Neuron (in vitro differentiated cells): ENCODE results near the gene LRRN4CL.

Experiments
- H2AFZ ChIP-seq: one replicate; pipeline ENCODE4 v1.6.1; 2013; ENCODE audit warnings: low read depth, mild to moderate bottlenecking, inconsistent platforms, low read length, moderate library complexity
- H3K27me3 ChIP-seq: one replicate; pipeline ENCODE4 v1.6.1; 2013; ENCODE audit warnings: low read length; ENCODE audit not compliant: insufficient read depth
- H3K36me3 ChIP-seq: one replicate; pipeline ENCODE4 v1.6.1; 2013; ENCODE audit warnings: low read length; ENCODE audit not compliant: insufficient read depth
- H3K4me1 ChIP-seq: one replicate; pipeline ENCODE4 v1.6.1; 2013; ENCODE audit warnings: low read length; ENCODE audit not compliant: insufficient read depth
- H3K4me3 ChIP-seq: 2 replicates; pipeline ENCODE4 v1.5.1; 2013; ENCODE audit warnings: mild to moderate bottlenecking, low read length, moderate library complexity
- H3K9me3 ChIP-seq: one replicate; pipeline ENCODE4 v1.6.1; 2013; ENCODE audit warnings: low read length

Gene LRRN4CL

DNA sequence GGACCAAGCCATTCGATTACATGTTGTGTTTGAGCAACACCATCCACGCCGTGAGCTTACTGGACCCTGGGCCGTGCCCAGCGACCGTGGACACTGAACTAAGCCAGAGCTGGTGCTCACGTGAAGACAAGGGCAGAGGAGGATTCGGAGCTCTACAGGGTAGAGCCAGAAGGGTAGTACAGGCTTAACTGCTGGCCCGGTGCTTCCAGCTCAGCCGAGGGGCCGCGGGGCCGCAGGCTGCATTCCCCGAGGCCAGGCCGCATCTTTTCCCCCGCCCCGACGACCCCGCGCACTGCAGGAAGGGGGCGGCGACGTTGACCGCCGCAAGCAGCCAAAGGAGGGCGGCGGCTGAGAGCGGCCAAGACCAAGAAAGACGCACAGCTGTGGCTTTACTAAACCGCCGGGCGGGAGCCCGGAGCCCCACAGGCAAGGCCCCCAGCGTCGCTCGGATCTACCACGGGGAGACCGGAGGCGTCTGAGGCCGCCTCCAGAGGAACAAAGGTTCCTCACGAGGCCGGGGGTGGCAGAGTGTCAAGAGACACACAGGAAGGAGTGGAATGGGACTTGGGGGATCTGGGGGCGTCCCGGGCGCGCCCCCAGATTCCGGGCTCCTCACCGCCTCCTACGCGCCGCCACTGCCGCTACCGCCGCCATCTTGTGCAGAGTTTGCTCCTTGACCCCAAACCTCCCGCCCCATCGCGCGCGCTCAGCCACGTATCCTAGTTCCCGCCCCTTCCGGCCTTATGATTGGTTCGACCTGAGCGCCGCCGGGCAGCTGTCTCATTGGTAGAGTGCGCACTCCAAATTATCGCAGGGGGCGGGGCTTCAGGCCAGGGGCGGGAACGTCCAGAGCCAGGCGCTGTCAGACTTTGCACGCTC is 43.1 kb downstream of the LRRN4CL start, which contains the start of gene GANAB:
Gene GANAB (minus strand): TSS at position 668 of the 879 bp plus-strand sequence. CDS start 14 bp downstream, at position 654.
- H3K9me3 ChIP-seq: no peaks in the 10 kb centered on the region
- H3K4me3 ChIP-seq: peak within 1 kb of the TSS; percentile 77
- peaks cover 38% of the 10 kb centered on the region for H3K36me3 ChIP-seq
- no peaks in the 10 kb centered on the region for H3K27me3 ChIP-seq
- peaks cover 14% of the 10 kb centered on the region for H3K4me1 ChIP-seq
- H2AFZ ChIP-seq: no peak within 1 kb of the TSS

DNA sequence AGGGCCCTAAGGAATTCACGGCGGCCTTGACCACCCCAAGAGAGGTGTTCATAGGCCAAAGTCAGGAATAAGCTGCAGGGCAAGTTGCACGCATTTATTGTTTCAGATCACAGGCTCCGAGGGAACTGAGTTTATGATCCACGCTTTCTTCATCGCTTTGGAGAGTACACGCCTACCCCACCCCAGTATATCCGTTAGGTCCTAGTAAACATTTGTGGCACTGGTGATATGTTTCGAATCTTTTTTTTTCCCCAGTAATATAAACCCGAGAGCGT is 43.7 kb downstream of the LRRN4CL start:
- Histone ChIP-seq H2AFZ (no peak overlapping the region), H3K4me3 (peak overlapping the region; percentile 77), H3K27me3 (no peaks in the 10 kb centered on the region), H3K36me3 (peaks cover 43% of the 10 kb centered on the region), H3K4me1 (peaks cover 14% of the 10 kb centered on the region), H3K9me3 (no peaks in the 10 kb centered on the region)

- Histone ChIP-seq H3K9me3 (no peaks in the 10 kb centered on the region), H2AFZ (no peak overlapping the region), H3K36me3 (peaks cover 42% of the 10 kb centered on the region), H3K4me1 (peaks cover 14% of the 10 kb centered on the region), H3K4me3 (no peak overlapping the region), H3K27me3 (no peaks in the 10 kb centered on the region)
Observed at GRCh38 chr11:62644220-62644619, 45.1 kb downstream of the LRRN4CL start.
